ENCODE measurements around the gene CLDN22. TPM values are rescaled to one million over a fixed set of nuclear protein-coding genes. Genes with fewer than 3 reads are reported as not detected.

The CLDN22 gene
- polyA plus RNA-seq, 1 experiment = 0.06 TPM

GRCh38 chr4:183330841-183331240, 10.8 kb upstream of the CLDN22 start:
- H3K4me3 ChIP-seq (ENCODE audit: low read depth, low read length) = no peak overlapping the region
- no peak for TF ChIP-seq CTCF (IDR thresholded peaks at IDR 0.05; ENCODE audit: insufficient read depth, low read depth, low read length)
- H3K27me3 ChIP-seq (ENCODE audit: control insufficient read depth, insufficient read depth, low read length) = no peaks in the 10 kb centered on the region
- CTCF ChIA-PET = no interaction called here
- no peak for DNase-seq (ENCODE audit: low read depth)
- no peaks in the 10 kb centered on the region for H3K36me3 ChIP-seq (ENCODE audit: control insufficient read depth, insufficient read depth, low read length)
- POLR2A ChIA-PET = no interaction called here

GRCh38 chr4:183329954-183330742, 10.1 kb upstream of the CLDN22 start:
- no peak for DNase-seq (ENCODE audit: low read depth)
- Histone ChIP-seq H3K4me3 (ENCODE audit: low read depth, low read length) (no peak overlapping the region), H3K27me3 (ENCODE audit: control insufficient read depth, insufficient read depth, low read length) (no peaks in the 10 kb centered on the region), H3K36me3 (ENCODE audit: control insufficient read depth, insufficient read depth, low read length) (no peaks in the 10 kb centered on the region)
- no peak for TF ChIP-seq CTCF (IDR thresholded peaks at IDR 0.05; ENCODE audit: insufficient read depth, low read depth, low read length)
- ChIA-PET CTCF (no interaction called here), POLR2A (no interaction called here)

- TF ChIP-seq CTCF (IDR thresholded peaks at IDR 0.05; ENCODE audit: insufficient read depth, low read depth, low read length) = no peak
- ChIA-PET POLR2A (no interaction called here), CTCF (no interaction called here)
- Histone ChIP-seq H3K27me3 (ENCODE audit: control insufficient read depth, insufficient read depth, low read length) (no peaks in the 10 kb centered on the region), H3K4me3 (ENCODE audit: low read depth, low read length) (no peak overlapping the region), H3K36me3 (ENCODE audit: control insufficient read depth, insufficient read depth, low read length) (no peaks in the 10 kb centered on the region)
- DNase-seq (ENCODE audit: low read depth) = no peak
These were observed 9.2 kb upstream of the CLDN22 start for GRCh38 chr4:183329244-183329643.

- DNase-seq (ENCODE audit: low read depth) = no peak
- ChIA-PET POLR2A (no interaction called here), CTCF (no interaction called here)
- Histone ChIP-seq H3K36me3 (ENCODE audit: control insufficient read depth, insufficient read depth, low read length) (no peaks in the 10 kb centered on the region), H3K4me3 (ENCODE audit: low read depth, low read length) (no peak overlapping the region), H3K27me3 (ENCODE audit: control insufficient read depth, insufficient read depth, low read length) (no peaks in the 10 kb centered on the region)
- no peak for TF ChIP-seq CTCF (IDR thresholded peaks at IDR 0.05; ENCODE audit: insufficient read depth, low read depth, low read length)
These were observed 8.8 kb upstream of the CLDN22 start for GRCh38 chr4:183328832-183329231.

GRCh38 chr4:183327827-183328226, 7.8 kb upstream of the CLDN22 start:
- H3K27me3 ChIP-seq (ENCODE audit: control insufficient read depth, insufficient read depth, low read length) = no peaks in the 10 kb centered on the region
- DNase-seq (ENCODE audit: low read depth) = no peak
- POLR2A ChIA-PET = no interaction called here
- CTCF ChIA-PET = no interaction called here
- H3K4me3 ChIP-seq (ENCODE audit: low read depth, low read length) = no peak overlapping the region
- TF ChIP-seq CTCF (IDR thresholded peaks at IDR 0.05; ENCODE audit: insufficient read depth, low read depth, low read length) = no peak
- H3K36me3 ChIP-seq (ENCODE audit: control insufficient read depth, insufficient read depth, low read length) = no peaks in the 10 kb centered on the region

All from BJ (cell line).